ELF-1 (cell line): Measurements from ENCODE around the gene STK10.

Experiments
- DNase-seq: peaks from one replicate; pipeline ENCODE4 v3.0.0-alpha.2; 2016; ENCODE audit warnings: low read depth, low spot score

The STK10 gene

DNA sequence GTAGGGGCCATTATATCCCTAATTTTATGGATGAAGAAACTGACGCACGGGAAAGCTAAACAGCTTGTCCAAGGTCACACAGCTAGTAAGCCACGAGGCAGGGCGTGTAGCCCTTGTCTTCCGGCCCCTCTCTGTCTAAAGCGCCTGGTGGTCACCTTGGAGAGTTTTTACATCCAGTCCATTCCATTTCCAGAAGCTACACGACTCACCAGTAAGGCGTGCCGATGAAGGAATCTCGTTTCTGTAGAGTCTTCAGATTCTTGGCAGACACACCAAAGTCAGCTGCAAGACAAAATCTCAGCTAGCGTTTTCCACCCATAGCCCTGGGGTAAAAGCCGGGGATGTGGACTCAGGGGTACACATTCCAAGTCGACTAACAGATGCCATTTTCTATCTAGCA is 80.5 kb downstream of the STK10 start:
- peak; percentile 56 for DNase-seq

DNA sequence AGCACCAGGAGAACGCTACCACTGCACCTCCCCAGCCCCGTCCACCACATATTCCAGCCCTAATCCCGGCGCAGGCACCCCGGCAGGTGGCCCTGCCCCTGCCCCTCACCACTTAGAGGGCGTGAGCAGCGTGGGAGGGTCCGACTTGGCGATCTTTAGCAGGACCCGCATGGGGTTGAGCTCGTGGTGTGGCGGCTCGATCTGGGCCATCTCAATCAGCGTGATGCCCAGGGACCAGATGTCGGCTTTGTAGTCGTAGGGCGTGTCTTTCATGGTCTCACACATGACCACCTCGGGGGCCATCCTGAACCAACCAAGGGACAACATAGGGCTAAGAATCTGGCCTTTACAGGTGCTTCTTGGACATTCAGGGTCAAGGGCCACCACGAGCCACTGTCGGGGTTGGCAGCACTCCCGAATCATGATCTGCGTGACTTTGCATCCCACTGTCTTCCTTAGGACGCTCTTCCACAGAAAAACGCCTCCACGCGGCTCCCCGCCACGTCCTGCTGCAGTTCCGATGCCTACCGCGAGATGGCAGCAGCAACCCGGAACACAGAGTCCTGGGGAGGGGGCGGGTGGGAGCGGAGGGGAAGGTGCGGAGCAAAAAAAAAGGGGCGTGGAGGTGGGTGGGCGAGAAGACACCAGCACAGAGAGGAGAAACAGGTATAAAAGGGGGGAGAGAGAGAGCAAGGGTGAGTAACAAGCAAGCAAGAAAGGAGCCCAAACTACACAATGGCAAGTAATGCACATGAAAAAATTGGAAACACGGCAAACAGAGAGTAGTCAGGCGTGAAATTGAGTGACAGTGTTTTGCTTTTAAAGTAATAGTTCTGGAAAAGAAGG is 81.3 kb downstream of the STK10 start:
- DNase-seq: peak; percentile 74

DNA sequence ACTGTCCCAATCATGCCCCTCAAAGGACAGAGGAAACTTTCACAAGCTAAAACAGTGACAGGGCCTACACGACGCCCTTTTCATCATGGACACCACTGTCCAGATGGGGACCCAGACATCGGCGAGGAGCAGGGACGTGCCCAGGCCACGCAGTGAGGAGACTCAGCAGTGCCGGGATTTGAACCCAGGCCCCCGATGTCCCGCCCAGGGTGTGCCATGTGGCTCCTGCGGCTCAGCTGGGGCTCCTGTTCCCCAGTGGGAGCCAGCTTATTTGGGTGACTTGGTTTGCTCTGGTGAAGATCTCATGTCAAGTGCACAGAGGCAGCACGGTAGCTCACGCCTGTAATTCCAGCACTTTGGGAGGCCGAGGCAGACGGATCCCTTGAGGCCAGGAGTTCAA is 82.2 kb downstream of the STK10 start:
- no peak for DNase-seq

DNA sequence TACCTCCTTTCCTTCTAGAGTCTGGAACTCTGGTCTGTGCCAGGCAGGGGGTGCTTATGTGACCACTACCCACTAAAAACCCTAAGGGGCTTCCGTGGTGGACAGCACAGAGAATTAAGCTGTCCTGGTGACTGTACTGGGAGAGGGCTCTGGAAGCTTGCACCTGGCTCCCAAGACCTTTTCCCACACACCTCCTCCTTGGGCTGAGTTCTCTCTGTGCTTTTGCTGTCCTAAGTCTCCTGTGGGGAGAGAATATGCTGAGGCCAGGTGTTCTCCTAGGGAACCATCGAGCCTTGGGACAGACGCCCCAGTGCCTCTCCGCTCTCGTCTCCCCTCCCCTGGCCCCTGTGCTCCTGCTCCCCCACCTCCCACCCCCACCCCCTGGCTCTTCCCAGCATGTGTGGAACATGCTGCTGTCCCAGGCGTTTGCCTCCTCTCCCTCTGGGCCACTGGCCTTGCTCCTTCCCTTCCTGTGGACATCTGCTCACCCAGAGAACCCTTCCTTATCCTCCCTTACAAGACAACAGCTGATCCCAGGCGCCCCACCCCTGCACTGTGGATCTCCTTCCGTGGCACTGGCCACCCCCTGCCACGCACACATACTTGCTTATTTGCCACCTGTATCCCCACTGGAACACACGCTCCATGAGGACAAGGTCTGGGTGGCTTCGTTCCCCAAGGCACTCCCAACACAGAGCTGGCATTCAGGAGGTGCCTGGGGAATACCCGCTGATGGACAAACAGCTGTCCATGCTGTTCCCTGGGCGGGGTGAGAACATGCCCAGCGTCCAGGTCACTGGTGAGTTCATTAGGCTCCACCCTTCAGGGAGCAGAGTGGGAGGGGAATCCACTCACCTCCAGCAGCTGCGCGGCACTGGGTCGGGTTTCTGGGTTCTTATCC is 83.0 kb downstream of the STK10 start:
- DNase-seq: no peak

DNA sequence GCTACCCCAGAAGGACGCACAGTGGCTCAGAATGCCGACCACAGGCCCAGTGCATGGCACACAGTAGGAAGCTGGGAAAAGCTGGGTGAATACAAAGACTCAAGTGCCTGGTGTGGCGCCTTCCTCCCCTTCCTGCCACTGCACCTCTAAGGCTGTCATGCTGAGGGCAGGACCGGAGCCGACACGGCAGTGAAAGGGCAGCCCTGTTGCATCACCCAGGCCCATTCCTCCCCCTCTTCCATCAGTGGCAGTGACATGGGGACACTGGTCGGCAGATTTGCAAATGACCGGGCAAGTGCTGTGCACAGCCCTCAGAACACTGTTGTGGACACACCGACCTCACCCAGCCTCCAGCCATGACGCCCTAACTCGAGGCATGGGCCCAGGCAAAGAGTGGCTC is 84.0 kb downstream of the STK10 start:
- DNase-seq: no peak

DNA sequence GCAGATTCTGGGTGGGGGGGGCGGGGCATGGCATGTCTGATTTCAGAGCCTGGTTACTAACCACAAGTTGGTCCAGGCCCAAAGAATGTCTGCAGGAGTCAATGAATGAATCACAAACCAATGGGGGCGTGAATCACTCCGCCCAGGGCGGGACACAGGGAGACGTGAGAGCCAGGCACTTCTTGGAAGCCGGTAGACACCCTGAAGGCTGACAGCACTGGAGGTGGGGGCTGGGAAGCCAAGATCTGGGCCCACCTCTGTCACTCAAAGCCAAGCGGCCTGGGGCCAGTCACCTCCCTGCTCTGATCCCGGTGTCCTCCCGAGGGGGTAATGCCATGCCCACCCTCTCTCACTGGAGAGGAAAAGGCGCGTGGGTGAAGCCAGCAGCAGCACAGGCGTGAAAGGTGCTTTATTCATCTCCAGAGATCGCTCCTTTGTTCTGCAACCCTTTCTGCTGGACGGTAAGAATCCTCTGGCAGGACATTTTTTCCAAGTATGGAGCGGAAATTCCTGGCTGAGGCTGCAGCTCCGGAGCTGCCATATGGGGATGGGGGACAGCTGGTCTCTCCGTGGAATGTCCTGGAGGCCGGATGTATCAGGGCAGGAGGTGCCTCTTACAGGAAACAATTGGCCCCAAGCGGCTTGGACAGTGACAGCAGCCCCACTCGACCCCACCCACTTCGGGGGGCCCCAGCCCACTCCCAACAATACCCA is 85.0 kb downstream of the STK10 start:
- peak; percentile 96 for DNase-seq

DNA sequence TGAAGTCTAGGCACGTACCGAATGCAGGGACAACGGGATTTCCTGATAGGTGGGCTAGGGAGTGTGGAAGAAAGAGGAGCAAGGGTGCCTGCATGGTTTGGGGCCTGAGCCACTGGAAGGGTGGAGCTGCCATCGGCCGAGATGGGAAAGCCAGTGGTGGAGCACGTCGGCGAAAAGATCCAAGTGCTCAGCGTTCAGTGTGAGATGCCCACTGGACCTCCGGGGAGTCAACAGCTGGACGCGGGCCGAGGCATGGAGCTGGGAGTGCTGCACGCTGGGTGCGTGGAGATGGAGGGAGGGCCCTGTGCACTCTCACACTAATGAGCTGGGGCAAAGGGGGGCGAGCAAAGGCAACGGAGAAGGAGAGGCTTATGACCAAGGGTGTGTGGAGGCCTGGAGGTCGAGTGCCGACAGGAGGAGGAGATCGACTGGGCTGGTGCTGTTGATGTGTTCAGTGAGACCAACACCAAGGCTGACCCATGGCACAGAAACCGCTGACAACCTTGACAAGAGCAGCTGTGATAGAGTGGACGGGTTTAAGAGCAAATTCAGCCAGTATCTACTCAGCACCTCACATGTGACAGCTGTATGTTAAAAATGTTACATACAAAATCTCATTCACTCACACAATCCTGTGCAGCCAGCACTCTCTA is 85.7 kb downstream of the STK10 start:
- no peak for DNase-seq

DNA sequence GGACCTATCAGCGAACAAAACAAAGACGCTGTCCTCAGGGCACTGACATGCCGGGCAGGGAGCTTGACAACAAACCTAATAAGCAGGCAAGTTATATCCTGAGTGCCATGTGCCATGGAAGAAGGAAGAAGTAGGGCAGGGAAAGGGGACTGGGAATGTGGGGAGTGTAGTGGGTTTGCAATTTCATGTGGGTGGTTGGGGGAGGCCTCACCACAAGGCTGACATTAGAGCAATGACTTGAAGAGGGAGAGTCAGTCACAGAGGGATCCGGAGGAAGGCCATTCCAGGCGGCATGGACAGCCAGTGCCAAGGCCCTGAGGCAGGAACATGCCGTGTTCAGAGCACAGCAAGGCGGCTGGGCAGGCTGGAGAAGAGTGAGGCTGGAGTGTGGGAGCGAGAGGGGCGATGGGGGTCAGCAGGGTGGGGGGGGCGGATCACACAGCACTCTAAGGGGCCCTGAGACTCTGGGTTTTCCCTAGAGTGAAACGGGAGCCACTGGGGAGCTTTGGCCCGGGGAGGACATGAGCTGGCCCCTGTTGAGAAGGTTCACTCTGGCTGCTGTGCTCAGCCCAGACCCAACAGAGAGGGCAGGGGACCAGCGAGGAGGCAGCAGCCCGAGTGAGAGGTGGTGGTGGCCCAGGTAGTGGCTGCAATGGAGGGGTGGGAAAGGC is 86.3 kb downstream of the STK10 start:
- DNase-seq: no peak

DNA sequence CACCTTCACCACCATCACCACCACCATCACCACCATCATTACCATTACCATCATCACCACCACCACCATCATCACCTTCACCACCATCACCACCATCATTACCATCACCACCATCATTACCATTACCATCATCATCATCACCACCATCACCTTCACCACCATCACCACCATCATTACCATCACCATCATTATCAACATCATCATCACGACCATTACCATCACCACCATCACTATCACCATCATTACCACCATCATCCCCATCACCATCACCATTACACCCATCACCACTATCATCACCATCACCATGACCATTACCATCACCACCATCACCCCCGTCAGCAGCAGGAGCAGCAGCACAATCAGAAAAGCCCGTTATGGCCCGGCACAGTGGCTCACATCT is 89.1 kb downstream of the STK10 start:
- DNase-seq: no peak

DNA sequence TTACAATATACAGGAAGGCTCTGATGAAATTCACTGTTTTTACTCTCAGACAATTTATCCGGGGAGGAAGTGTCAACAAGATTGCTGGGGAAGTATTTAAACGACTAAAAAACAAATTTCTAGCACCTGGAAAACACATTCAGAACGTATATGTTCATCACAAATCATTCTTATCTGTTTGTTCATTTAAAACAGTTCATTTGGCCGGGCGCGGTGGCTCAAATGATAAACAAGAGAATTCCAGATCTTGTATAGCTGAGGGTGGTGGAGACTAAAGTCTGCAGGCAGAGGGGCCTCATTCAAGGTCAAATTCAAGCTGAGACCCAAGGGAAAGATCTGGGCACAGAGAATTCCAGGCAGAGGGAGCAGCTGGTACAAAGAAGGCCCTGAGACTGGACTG is 90.0 kb downstream of the STK10 start:
- no peak for DNase-seq

DNA sequence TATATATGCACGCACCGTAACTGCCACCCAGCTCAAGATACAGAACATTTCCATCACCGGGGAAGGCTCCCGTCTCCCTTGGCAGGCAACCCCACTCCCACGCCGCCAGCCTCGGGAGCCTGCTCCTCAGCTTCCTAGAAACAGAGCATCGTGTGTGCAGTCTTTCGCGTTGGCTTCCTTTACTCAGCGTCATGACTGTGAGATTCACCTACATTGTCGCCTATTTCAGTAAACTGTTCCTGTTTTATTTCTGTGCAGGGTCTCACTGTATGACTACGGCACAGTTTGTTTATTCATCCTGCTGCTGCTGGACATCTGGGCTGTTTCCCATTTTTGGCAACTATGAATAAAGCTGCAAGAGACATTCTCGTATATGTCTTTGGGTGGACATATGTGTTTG is 90.7 kb downstream of the STK10 start:
- no peak for DNase-seq

DNA sequence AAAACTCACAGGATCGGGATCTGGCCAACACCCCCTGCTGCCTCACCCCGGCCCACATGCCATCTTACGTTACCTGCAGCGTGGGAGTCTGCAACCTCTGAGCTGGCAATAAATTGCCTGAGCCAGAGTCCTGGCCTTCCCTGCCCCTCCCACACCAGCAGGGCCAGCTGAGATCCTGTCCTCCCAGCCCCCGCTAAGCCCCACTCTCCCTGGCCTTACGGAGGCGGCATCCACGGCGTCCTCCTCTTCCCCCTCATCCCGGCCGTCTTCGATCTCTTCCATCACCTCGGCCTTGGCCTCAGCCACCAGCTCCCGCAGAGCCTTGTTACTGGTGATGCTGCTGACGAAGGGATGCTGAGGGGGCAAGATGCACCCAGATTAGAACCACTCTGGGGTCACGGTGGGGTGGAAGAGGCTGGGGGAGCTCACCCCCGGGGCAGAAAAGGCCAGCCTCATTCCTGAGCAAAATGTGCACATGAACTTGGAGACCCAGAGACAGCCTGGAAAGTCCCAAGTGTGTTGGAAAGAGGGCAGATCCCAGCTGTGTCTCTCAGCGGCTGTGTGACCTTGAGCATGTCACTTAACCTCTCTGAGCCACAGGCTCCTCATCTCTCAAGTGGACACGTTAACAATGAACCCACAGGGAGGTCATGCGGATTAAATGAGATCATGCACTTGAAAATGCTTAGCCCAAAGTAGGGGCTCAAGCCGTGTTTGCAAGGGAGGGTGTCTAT is 91.7 kb downstream of the STK10 start:
- DNase-seq: no peak

DNA sequence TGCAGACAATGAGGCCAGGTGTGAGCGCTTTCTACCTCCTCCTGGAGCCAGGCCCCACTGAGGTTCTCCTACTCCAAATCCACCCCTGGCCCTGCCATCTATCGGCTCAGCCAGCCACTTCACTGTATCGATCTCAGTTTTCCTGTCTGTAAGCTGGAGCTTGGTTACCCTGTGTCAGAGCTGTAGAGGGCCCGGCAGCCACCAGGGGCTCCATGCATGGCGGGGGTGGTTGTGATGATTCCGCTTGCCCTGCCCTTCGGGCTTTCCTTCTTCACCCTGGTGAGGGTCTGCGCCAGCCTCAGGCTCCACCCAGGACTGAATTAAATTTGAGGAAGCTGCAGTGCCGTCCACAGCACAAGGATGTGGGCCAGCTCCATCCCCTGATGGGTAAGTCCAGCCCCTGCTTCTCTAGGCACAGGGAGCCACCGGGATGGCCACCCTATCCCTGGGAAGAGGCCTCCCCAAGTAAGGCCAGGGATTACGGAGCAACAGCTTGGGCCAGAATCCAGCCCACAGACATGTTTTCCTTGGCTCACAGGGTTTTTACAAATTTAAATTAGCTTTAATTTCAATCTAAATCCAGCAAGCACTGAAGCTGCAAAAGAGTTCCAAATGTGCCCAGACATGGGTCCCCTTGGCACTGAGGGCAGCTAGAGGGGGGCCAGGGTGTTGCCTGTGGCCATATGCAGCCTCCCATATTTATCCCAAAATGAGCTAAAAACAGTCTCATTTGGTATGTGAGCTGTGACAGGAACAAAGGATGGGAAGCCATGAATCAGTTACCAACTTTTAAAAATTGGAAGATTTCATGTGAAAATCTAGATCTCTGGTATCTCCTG is 92.4 kb downstream of the STK10 start:
- DNase-seq: no peak

DNA sequence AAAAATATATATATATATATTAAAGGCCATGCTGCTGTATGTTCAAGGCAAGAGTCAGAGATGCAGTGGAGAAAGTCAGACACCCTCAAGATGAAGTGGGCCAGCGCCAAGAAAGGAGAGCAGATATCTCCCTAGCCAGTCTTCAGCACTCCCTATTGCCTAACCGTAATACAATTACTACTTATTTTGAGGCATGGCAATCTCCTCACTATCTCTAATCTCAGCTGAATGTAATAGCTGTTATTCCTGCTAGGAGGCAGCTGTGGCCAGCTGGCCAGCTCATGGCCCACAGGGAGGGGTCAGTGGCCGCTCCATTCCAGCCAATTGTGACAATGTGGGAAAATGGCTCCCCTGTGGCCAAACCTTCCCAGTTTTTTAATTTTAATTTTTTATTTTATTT is 94.1 kb downstream of the STK10 start:
- no peak for DNase-seq

DNA sequence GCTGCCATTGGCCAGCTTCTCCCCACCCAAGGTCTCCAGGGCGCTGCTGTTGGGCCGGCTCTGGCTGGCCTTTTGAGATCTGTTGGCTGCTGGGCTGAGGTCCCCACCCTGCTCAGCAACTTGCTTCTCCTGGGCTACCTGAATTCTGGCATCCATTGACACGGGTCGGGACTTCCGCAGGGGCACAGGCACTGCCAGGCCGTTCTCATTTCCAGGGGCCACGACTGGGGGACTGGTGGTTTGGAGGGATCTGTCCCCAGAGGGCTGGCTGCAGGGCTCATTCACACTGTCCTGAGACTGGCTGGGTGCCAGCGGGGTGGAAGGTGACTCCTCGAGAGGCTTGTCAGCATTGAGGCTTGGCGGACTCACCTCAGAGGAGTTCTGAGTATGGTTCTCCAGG is 94.5 kb downstream of the STK10 start:
- DNase-seq: no peak

DNA sequence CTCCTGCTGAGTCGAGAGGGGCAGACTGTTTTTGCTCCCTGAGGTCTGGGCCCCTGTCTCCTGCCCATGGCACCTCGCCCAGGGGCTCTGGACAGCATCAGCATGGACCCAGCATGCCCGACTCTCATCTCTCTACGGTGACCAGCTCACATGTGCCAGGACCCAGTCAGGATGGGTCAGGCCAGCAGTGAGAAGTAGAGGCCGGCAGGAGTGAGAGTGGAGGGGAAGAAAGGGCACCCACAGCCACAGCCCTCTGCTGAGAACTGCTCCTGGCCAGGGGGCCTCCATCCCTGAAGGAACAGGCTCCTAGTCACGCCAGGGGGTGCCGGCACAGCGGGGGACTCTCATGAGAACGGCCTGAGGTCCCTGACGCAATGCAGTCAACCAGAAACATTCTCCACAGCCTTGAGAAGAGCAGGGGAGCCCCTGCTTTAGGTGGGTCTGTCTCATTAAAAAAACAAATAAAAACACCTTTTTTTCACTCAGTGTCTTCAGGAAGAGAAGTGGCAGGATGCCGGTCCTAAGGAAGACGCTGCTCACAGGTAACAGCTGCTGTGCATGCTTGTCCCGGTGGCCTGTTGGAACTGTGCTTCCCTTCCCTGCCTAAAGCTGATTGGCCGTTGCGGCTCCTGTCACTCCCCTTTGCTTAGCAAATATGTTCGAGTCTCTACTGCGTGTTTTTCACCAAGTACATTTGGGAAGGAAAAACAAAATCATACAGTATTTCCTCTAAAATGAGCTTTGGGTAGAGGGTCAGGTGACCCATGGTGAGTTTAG is 95.9 kb downstream of the STK10 start:
- DNase-seq: no peak

DNA sequence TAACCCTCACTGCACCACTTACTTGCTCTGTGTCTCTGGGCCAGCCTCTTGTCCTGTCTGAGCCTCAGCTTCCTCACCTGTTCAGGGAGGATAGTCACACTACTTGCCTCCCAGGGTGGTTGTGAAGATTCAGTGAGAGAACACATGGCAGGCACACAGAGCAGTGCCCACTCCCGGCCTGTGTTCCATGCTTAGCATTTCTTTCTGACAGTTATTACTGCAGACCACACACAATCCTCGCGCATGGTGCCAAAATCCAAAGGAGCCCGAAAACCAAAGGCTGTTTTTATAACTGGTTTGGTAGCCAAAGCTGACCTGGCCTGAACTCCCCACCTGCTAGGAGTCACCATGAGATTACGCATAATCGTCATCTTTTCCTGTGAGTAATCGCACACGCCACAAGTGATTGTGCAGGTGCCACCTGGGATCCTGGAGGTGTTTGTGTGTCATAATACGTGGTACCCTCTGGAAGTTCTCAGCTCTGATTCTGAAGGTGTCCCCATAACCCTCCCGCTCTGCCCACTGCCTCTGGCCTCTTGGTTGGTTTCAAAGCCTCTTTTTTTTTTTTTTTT is 97.0 kb downstream of the STK10 start:
- DNase-seq: no peak
